NT2/D1 (cell line): ENCODE results near the gene HEXIM1.
"Not testable (repeated sequence)": the region's sequence is repeated elsewhere in the genome, so short reads cannot be mapped to it uniquely, and the experiment has no call there.

Experiments
- DNase-seq: peaks from one replicate; pipeline ENCODE4 v3.0.0-alpha.2; 2011; ENCODE audit warnings: low read depth, low spot score
- H3K27me3 ChIP-seq: 2 replicates; pipeline ENCODE4 v1.6.0; 2011; ENCODE audit warnings: mild to moderate bottlenecking; ENCODE audit not compliant: insufficient read length, insufficient read depth
- H3K36me3 ChIP-seq: 2 replicates; pipeline ENCODE4 v1.6.1; 2011; ENCODE audit warnings: mild to moderate bottlenecking, low read length, mixed read lengths; ENCODE audit not compliant: insufficient read depth, insufficient read length
- H3K4me1 ChIP-seq: 2 replicates; pipeline ENCODE4 v1.5.1; 2011; ENCODE audit not compliant: insufficient read depth, insufficient read length
- H3K4me3 ChIP-seq: 2 replicates; pipeline ENCODE4 v1.5.1; 2011; ENCODE audit warnings: low read depth; ENCODE audit not compliant: insufficient read length
- H3K9ac ChIP-seq: 2 replicates; pipeline ENCODE4 v1.6.0; 2011; ENCODE audit warnings: low read depth; ENCODE audit not compliant: insufficient read length
- H3K9me3 ChIP-seq: 2 replicates; pipeline ENCODE4 v1.5.1; 2011; ENCODE audit warnings: mild to moderate bottlenecking, low read length; ENCODE audit not compliant: insufficient read depth
- SUZ12 ChIP-seq: IDR thresholded peaks from 2 replicates; pipeline ENCODE4 v1.6.1; 2011; ENCODE audit not compliant: insufficient read length, insufficient read depth; ENCODE audit errors: extremely low read depth
- YY1 ChIP-seq: IDR thresholded peaks from 2 replicates; pipeline ENCODE4 v1.6.1; 2011; ENCODE audit not compliant: insufficient read length, insufficient read depth
- ZNF274 ChIP-seq: IDR thresholded peaks from 2 replicates; pipeline ENCODE4 v1.6.1; 2011; ENCODE audit warnings: mild to moderate bottlenecking, low read depth, low read length

HEXIM1 gene

GRCh38 chr17:45121055-45121454, 27.2 kb upstream of the HEXIM1 start:
- Histone ChIP-seq H3K4me3 (no peak overlapping the region), H3K9ac (no peak overlapping the region), H3K36me3 (peaks cover 37% of the 10 kb centered on the region), H3K4me1 (peaks cover 27% of the 10 kb centered on the region), H3K27me3 (no peaks in the 10 kb centered on the region), H3K9me3 (no peaks in the 10 kb centered on the region)
- DNase-seq = no peak
- TF ChIP-seq SUZ12 (no peak), ZNF274 (no peak), YY1 (no peak)

GRCh38 chr17:45123076-45123770, 25.1 kb upstream of the HEXIM1 start:
- TF ChIP-seq SUZ12 (no peak), ZNF274 (no peak), YY1 (no peak)
- no peak overlapping the region for H3K4me3 ChIP-seq
- no peak for DNase-seq
- no peak overlapping the region for H3K9ac ChIP-seq
- peaks cover 37% of the 10 kb centered on the region for H3K4me1 ChIP-seq
- H3K36me3 ChIP-seq = peaks cover 37% of the 10 kb centered on the region
- no peaks in the 10 kb centered on the region for H3K27me3 ChIP-seq
- no peaks in the 10 kb centered on the region for H3K9me3 ChIP-seq

GRCh38 chr17:45123930-45124796, 24.1 kb upstream of the HEXIM1 start:
- TF ChIP-seq YY1 = no peak
- no peak for TF ChIP-seq SUZ12
- no peak for TF ChIP-seq ZNF274
- peaks cover 42% of the 10 kb centered on the region for H3K4me1 ChIP-seq
- peaks cover 37% of the 10 kb centered on the region for H3K36me3 ChIP-seq
- H3K27me3 ChIP-seq = no peaks in the 10 kb centered on the region
- no peak overlapping the region for H3K9ac ChIP-seq
- H3K4me3 ChIP-seq = no peak overlapping the region
- peak; percentile 22 for DNase-seq
- no peaks in the 10 kb centered on the region for H3K9me3 ChIP-seq

GRCh38 chr17:45124797-45125122, 23.5 kb upstream of the HEXIM1 start:
- H3K9ac ChIP-seq, H3K9me3 ChIP-seq, DNase-seq, H3K27me3 ChIP-seq, H3K4me3 ChIP-seq: not testable (repeated sequence)
- Histone ChIP-seq H3K36me3 (peaks cover 32% of the 10 kb centered on the region), H3K4me1 (peaks cover 46% of the 10 kb centered on the region)

- peaks cover 50% of the 10 kb centered on the region for H3K4me1 ChIP-seq
Observed at GRCh38 chr17:45125509-45125908, 22.8 kb upstream of the HEXIM1 start.

GRCh38 chr17:45127207-45127547, 21.1 kb upstream of the HEXIM1 start:
- H3K36me3 ChIP-seq = peaks cover 22% of the 10 kb centered on the region
- peak overlapping the region; percentile 36 for H3K9ac ChIP-seq
- H3K27me3 ChIP-seq = no peaks in the 10 kb centered on the region
- H3K4me3 ChIP-seq = no peak overlapping the region
- no peak for DNase-seq
- H3K4me1 ChIP-seq = peaks cover 47% of the 10 kb centered on the region
- no peak for TF ChIP-seq YY1
- no peak for TF ChIP-seq SUZ12
- no peak for TF ChIP-seq ZNF274
- no peaks in the 10 kb centered on the region for H3K9me3 ChIP-seq

More at GRCh38 chr17:45125509-45125908, 22.8 kb upstream of the HEXIM1 start:
- Histone ChIP-seq H3K9me3 (no peaks in the 10 kb centered on the region), H3K27me3 (no peaks in the 10 kb centered on the region), H3K4me3 (no peak overlapping the region), H3K36me3 (peaks cover 25% of the 10 kb centered on the region), H3K9ac (no peak overlapping the region)
- no peak for TF ChIP-seq YY1
- no peak for TF ChIP-seq SUZ12
- no peak for TF ChIP-seq ZNF274
- no peak for DNase-seq

GRCh38 chr17:45127548-45128300, 20.6 kb upstream of the HEXIM1 start:
- no peak for TF ChIP-seq ZNF274
- no peak for TF ChIP-seq SUZ12
- TF ChIP-seq YY1 = no peak
- no peak for DNase-seq
- Histone ChIP-seq H3K36me3 (peaks cover 22% of the 10 kb centered on the region), H3K9me3 (no peaks in the 10 kb centered on the region), H3K4me3 (no peak overlapping the region), H3K27me3 (no peaks in the 10 kb centered on the region), H3K4me1 (peaks cover 47% of the 10 kb centered on the region), H3K9ac (peak overlapping the region; percentile 66)
